ENCODE measurements around the gene PTPRN2. TPM values are rescaled to one million over a fixed set of nuclear protein-coding genes. Genes with fewer than 3 reads are reported as not detected.

The PTPRN2 gene
- total RNA-seq (2014; rRNA removed; shearing (Covaris generic)) (0.39 TPM in 1 of 2 replicates, not detected in the other), total RNA-seq (2022) (0.35 and 0.70 TPM in 2 replicates), Bru-seq, nascent RNA (percentile 5 among the genes with signal in this experiment), BruChase-seq, experiment 1, labeled RNA remaining after a 6-hour chase (percentile 8 among the genes with signal in this experiment), BruChase-seq, experiment 2, labeled RNA remaining after a 2-hour chase (percentile 7 among the genes with signal in this experiment)
- long read RNA-seq, partial matches to known transcripts: 2 of 2 reads
- long read RNA-seq, other reads (novel, unspliced or antisense): 0 of 2 reads

GRCh38 chr7:158587162-158588084 is at the start of gene PTPRN2:
Gene PTPRN2, minus strand, starts transcription at chr7:158587823.
- DNase-seq (ENCODE audit: low spot score): no peak
- H3K79me2 ChIP-seq (ENCODE audit: insufficient read depth, low read depth, low read length): no peaks in the 10 kb centered on the region
- no peak within 1 kb of the TSS for H3K4me3 ChIP-seq (ENCODE audit: low read depth, low read length, poor library complexity, severe bottlenecking)
- no peak for TF ChIP-seq EZH2phosphoT487 (IDR thresholded peaks at IDR 0.05; ENCODE audit: borderline replicate concordance, low read depth, low read length)
- no peak for TF ChIP-seq CTCF (conservative IDR thresholded peaks at IDR 0.05; ENCODE audit: low read length)
- H2AFZ ChIP-seq (ENCODE audit: low read length): no peak within 1 kb of the TSS
- H3K27ac ChIP-seq (ENCODE audit: low read depth, low read length, poor library complexity, severe bottlenecking): no peak within 1 kb of the TSS
- no peak within 1 kb of the TSS for H3K4me2 ChIP-seq (ENCODE audit: low read length)
- no peaks in the 10 kb centered on the region for H4K20me1 ChIP-seq (ENCODE audit: insufficient read depth, low read length)
- no peaks in the 10 kb centered on the region for H3K4me1 ChIP-seq (ENCODE audit: insufficient read depth, low read length, poor library complexity, severe bottlenecking)
- POLR2A ChIA-PET: no interaction called here
- CTCF ChIA-PET (ENCODE audit: unreplicated experiment): no interaction called here
- H3K9me2 ChIP-seq (ENCODE audit: insufficient read depth, low read length): no peaks in the 10 kb centered on the region
- BruUV-seq (replicated peaks): no TSS peak
- H3K36me3 ChIP-seq (ENCODE audit: insufficient read depth, low read length): no peaks in the 10 kb centered on the region
- intact Hi-C loops (cut with micrococcal nuclease; ENCODE audit: unreplicated experiment): no loop called here
- no peaks in the 10 kb centered on the region for H3K9me3 ChIP-seq (ENCODE audit: low read length)

- BruUV-seq (replicated peaks): no TSS peak
- peaks cover 66% of the 10 kb centered on the region for H3K36me3 ChIP-seq (ENCODE audit: insufficient read depth, low read length)
- CTCF ChIA-PET (ENCODE audit: unreplicated experiment): interaction anchor here (0.6 to 1.2 kb wide), 2 partner anchors 9 to 1740 kb away, joined by 3 to 4 read pairs; no protein-coding TSS in a partner anchor
- peak overlapping the region; percentile 72 for H3K27ac ChIP-seq (ENCODE audit: low read depth, low read length, poor library complexity, severe bottlenecking)
- peak; percentile 69 for DNase-seq (ENCODE audit: low spot score)
- H3K4me1 ChIP-seq (ENCODE audit: insufficient read depth, low read length, poor library complexity, severe bottlenecking): peaks cover 31% of the 10 kb centered on the region
- POLR2A ChIA-PET: interaction anchor here (0.6 to 2.1 kb wide), 4 partner anchors 10 to 76 kb away, joined by 3 to 14 read pairs (median 4); no protein-coding TSS in a partner anchor
- H4K20me1 ChIP-seq (ENCODE audit: insufficient read depth, low read length): no peaks in the 10 kb centered on the region
- no peak overlapping the region for H2AFZ ChIP-seq (ENCODE audit: low read length)
- TF ChIP-seq EZH2phosphoT487 (IDR thresholded peaks at IDR 0.05; ENCODE audit: borderline replicate concordance, low read depth, low read length): no peak
- H3K4me2 ChIP-seq (ENCODE audit: low read length): peak overlapping the region; percentile 73
- H3K9me2 ChIP-seq (ENCODE audit: insufficient read depth, low read length): no peaks in the 10 kb centered on the region
- H3K9me3 ChIP-seq (ENCODE audit: low read length): no peaks in the 10 kb centered on the region
- intact Hi-C loops (cut with micrococcal nuclease; ENCODE audit: unreplicated experiment): no loop called here
- peak overlapping the region; percentile 41 for H3K4me3 ChIP-seq (ENCODE audit: low read depth, low read length, poor library complexity, severe bottlenecking)
- no peaks in the 10 kb centered on the region for H3K79me2 ChIP-seq (ENCODE audit: insufficient read depth, low read depth, low read length)
These were observed 45.7 kb upstream of the PTPRN2 start for GRCh38 chr7:158633055-158633956.

Data from OCI-LY7 (cell line).